ENCODE data around the gene SND1.

GRCh38 chr7:127946111-127946510, 294.1 kb downstream of the SND1 start:
- TF ChIP-seq POLR2A (IDR thresholded peaks at IDR 0.05): no peak
- TF ChIP-seq, protein P1, sequence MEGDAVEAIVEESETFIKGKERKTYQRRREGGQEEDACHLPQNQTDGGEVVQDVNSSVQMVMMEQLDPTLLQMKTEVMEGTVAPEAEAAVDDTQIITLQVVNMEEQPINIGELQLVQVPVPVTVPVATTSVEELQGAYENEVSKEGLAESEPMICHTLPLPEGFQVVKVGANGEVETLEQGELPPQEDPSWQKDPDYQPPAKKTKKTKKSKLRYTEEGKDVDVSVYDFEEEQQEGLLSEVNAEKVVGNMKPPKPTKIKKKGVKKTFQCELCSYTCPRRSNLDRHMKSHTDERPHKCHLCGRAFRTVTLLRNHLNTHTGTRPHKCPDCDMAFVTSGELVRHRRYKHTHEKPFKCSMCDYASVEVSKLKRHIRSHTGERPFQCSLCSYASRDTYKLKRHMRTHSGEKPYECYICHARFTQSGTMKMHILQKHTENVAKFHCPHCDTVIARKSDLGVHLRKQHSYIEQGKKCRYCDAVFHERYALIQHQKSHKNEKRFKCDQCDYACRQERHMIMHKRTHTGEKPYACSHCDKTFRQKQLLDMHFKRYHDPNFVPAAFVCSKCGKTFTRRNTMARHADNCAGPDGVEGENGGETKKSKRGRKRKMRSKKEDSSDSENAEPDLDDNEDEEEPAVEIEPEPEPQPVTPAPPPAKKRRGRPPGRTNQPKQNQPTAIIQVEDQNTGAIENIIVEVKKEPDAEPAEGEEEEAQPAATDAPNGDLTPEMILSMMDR (IDR thresholded peaks at IDR 0.05): no peak

All from vagina (tissue), 2 donors.